Breast epithelium (tissue), 4 donors: ENCODE data around the gene ZNF207. TPM values are rescaled to one million over a fixed set of nuclear protein-coding genes. Genes with fewer than 3 reads are reported as not detected.

Experiments used
- DNase-seq, 2 donors: peaks; one replicate each; pipeline ENCODE4 v3.0.0-alpha.2; 2019; ENCODE audit warnings: low spot score in 2 of 2
- H3K27ac ChIP-seq, 2 donors: fragments of 200-600 bp; sonication (generic) in 1 of 2; one replicate each; pipeline ENCODE4 v1.5.1; 2016 to 2019; ENCODE audit warnings: mild to moderate bottlenecking in 1 of 2
- H3K27me3 ChIP-seq, 2 donors: fragments of 200-600 bp; sonication (generic) in 1 of 2; one replicate each; pipeline versions ENCODE4 v1.5.1 to v1.6.0; 2017 to 2019; ENCODE audit warnings: control low read depth in 1 of 2, mild to moderate bottlenecking in 1 of 2
- H3K36me3 ChIP-seq: fragments of 200-600 bp; one replicate; pipeline ENCODE4 v1.5.1; 2019
- H3K4me1 ChIP-seq, 2 donors: fragments of 200-600 bp; sonication (generic); one replicate each; pipeline ENCODE4 v1.5.1; 2016 to 2019; ENCODE audit warnings: control low read depth in 1 of 2
- H3K4me3 ChIP-seq, 3 donors: fragments of 200-600 bp; sonication (generic); 1 replicate in 2 of 3; 2 replicates in 1 of 3; pipeline ENCODE4 v1.5.1; 2016 to 2019; ENCODE audit warnings: mild to moderate bottlenecking in 3 of 3, moderate library complexity in 2 of 3
- H3K9me3 ChIP-seq, 2 donors: fragments of 200-600 bp; sonication (generic) in 1 of 2; one replicate each; pipeline ENCODE4 v1.5.1; 2016 to 2019; ENCODE audit warnings: control low read depth in 1 of 2
- CTCF ChIP-seq, 3 donors: fragments of 450-650 bp; IDR thresholded peaks; one replicate each; pipeline ENCODE4 v1.5.1; 2016 to 2017; ENCODE audit warnings: antibody characterized with exemption in 3 of 3, mild to moderate bottlenecking in 3 of 3, moderate library complexity in 3 of 3
- POLR2A ChIP-seq: fragments of 450-650 bp; IDR thresholded peaks from one replicate; pipeline ENCODE4 v1.6.1; 2016; ENCODE audit warnings: antibody characterized with exemption, mild to moderate bottlenecking, moderate library complexity
- POLR2AphosphoS5 ChIP-seq, 3 donors: sonication (generic); formaldehyde crosslinking; IDR thresholded peaks; one replicate each; pipeline ENCODE4 v1.6.1; 2017; ENCODE audit warnings: antibody characterized with exemption in 3 of 3
- intact Hi-C: fragments of 100-400 bp; cut with DNase I; formaldehyde crosslinking; loops from one replicate; pipeline ENCODE4 v1.15.1; 2023; ENCODE audit warnings: low total_unique reads
- total RNA-seq, 3 donors: library from RNA; depleted of rRNA; stranded (reverse); fragments of >200 nt; gene quantifications; one replicate each; pipeline ENCODE4 v1.1.0, GENCODE V29; 2016

ZNF207 gene
- total RNA-seq, 3 donors from 2014 or later = 145 to 238 (median 172) TPM

- no peak for TF ChIP-seq CTCF (IDR thresholded peaks at IDR 0.05)
- no peak for TF ChIP-seq POLR2A
- no peak for TF ChIP-seq POLR2AphosphoS5 (IDR thresholded peaks at IDR 0.05)
- Histone ChIP-seq H3K36me3 (no peaks in the 10 kb centered on the region), H3K4me3 (peak overlapping the region in 2 of 3 donors; percentile 18 to 39), H3K9me3 (no peaks in the 10 kb centered on the region), H3K27ac (peak overlapping the region; percentile 44 to 69), H3K27me3 (no peaks in the 10 kb centered on the region), H3K4me1 (no peaks in the 10 kb centered on the region)
- intact Hi-C loops = no loop called here
- DNase-seq = peak in 1 of 2 donors; percentile 38
Observed at GRCh38 chr17:32323811-32324491, 26.0 kb upstream of the ZNF207 start.

- H3K27ac ChIP-seq = no peak overlapping the region
- no peak for TF ChIP-seq CTCF (IDR thresholded peaks at IDR 0.05)
- TF ChIP-seq POLR2A = no peak
- TF ChIP-seq POLR2AphosphoS5 (IDR thresholded peaks at IDR 0.05) = no peak
- no peak overlapping the region for H3K4me3 ChIP-seq
- no peak for DNase-seq
- intact Hi-C loops = no loop called here
- H3K36me3 ChIP-seq = no peaks in the 10 kb centered on the region
- H3K4me1 ChIP-seq = no peaks in the 10 kb centered on the region
- H3K9me3 ChIP-seq = no peaks in the 10 kb centered on the region
- H3K27me3 ChIP-seq = no peaks in the 10 kb centered on the region
Observed at GRCh38 chr17:32327911-32328310, 22.0 kb upstream of the ZNF207 start.

- intact Hi-C loops = no loop called here
- H3K27ac ChIP-seq = no peak overlapping the region
- no peaks in the 10 kb centered on the region for H3K36me3 ChIP-seq
- TF ChIP-seq POLR2AphosphoS5 (IDR thresholded peaks at IDR 0.05) (no peak), CTCF (IDR thresholded peaks at IDR 0.05) (no peak), POLR2A (no peak)
- DNase-seq = no peak
- H3K9me3 ChIP-seq = no peaks in the 10 kb centered on the region
- H3K4me1 ChIP-seq = no peaks in the 10 kb centered on the region
- H3K27me3 ChIP-seq = no peaks in the 10 kb centered on the region
- H3K4me3 ChIP-seq = no peak overlapping the region
Observed at GRCh38 chr17:32330147-32330546, 19.8 kb upstream of the ZNF207 start.

GRCh38 chr17:32331243-32332040 is 18.5 kb upstream of the ZNF207 start:
- H3K27me3 ChIP-seq = no peaks in the 10 kb centered on the region
- TF ChIP-seq POLR2A (no peak), POLR2AphosphoS5 (IDR thresholded peaks at IDR 0.05) (no peak), CTCF (IDR thresholded peaks at IDR 0.05) (no peak)
- no peak for DNase-seq
- intact Hi-C loops = no loop called here
- H3K27ac ChIP-seq = no peak overlapping the region
- no peaks in the 10 kb centered on the region for H3K9me3 ChIP-seq
- no peaks in the 10 kb centered on the region for H3K4me1 ChIP-seq
- no peaks in the 10 kb centered on the region for H3K36me3 ChIP-seq
- H3K4me3 ChIP-seq = no peak overlapping the region

DNA sequence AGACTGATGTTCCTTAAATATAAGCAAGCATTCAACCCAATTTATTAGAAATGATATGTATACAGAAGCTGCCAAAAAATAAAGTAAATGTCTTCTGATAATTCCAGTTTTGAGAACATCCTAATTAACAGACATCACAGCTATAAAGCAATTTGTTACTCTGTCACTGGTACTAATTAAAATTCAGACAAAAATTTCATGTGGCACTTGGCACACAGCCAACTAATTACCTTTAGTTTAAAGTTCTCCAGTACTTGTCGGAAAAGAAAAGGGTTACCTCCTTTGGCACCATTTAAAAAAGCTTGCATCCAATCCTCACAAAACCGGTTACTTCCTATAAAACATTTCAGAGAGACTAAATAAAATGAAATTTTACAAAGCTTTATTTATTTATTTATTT is 16.8 kb upstream of the ZNF207 start:
- no peak for DNase-seq
- Histone ChIP-seq H3K27me3 (no peaks in the 10 kb centered on the region), H3K36me3 (peaks cover 2% of the 10 kb centered on the region), H3K4me1 (no peaks in the 10 kb centered on the region), H3K9me3 (no peaks in the 10 kb centered on the region), H3K27ac (no peak overlapping the region), H3K4me3 (no peak overlapping the region)
- TF ChIP-seq POLR2A (no peak), POLR2AphosphoS5 (IDR thresholded peaks at IDR 0.05) (no peak), CTCF (IDR thresholded peaks at IDR 0.05) (no peak)
- intact Hi-C loops = no loop called here
